ENCODE results near the gene HOXB7. TPM values are rescaled to one million over a fixed set of nuclear protein-coding genes. Genes with fewer than 3 reads are reported as not detected.

HOXB7 gene
- total RNA-seq, 4 donors from 2014 or later, result 5.3 to 11.5 (median 8.4) TPM

DNA sequence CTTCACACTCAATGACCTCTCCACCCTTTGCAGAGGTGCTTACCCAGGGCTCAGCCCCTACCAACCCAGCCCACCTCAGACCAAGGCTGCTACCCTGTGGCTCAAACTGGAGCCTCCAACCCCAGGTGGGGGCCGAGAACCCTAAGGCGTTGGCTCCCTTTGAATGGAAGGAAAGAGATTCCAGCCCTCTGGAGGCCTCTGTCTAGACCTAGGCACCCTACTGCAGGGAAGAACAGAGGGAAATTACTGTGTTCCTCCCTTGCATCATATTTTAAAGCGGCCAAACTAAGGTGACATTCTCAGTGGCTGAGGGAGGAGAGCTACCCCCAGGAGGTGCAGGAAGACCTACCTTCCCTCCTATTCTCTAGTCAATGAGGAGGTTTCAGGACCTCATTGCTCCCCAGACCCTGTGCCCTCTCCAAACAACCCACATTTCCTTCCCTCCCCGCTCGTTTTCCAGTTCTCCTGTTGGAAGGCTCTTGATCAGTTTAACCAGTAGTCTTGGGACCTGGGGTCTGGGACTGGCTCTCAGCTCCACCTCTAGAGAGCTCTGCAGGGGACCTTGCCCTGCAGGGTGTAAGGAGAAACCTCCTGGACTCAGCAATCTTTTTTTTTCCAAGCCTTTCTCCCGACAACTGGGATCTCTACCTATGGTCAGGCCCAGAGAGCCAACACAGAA is 9.8 kb upstream of the HOXB7 start:
- TF ChIP-seq, protein P1, sequence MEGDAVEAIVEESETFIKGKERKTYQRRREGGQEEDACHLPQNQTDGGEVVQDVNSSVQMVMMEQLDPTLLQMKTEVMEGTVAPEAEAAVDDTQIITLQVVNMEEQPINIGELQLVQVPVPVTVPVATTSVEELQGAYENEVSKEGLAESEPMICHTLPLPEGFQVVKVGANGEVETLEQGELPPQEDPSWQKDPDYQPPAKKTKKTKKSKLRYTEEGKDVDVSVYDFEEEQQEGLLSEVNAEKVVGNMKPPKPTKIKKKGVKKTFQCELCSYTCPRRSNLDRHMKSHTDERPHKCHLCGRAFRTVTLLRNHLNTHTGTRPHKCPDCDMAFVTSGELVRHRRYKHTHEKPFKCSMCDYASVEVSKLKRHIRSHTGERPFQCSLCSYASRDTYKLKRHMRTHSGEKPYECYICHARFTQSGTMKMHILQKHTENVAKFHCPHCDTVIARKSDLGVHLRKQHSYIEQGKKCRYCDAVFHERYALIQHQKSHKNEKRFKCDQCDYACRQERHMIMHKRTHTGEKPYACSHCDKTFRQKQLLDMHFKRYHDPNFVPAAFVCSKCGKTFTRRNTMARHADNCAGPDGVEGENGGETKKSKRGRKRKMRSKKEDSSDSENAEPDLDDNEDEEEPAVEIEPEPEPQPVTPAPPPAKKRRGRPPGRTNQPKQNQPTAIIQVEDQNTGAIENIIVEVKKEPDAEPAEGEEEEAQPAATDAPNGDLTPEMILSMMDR (IDR thresholded peaks at IDR 0.05), result no peak
- DNase-seq (ENCODE audit: low spot score) (no peak), ATAC-seq (ENCODE audit: low FRiP score) (no peak)

DNA sequence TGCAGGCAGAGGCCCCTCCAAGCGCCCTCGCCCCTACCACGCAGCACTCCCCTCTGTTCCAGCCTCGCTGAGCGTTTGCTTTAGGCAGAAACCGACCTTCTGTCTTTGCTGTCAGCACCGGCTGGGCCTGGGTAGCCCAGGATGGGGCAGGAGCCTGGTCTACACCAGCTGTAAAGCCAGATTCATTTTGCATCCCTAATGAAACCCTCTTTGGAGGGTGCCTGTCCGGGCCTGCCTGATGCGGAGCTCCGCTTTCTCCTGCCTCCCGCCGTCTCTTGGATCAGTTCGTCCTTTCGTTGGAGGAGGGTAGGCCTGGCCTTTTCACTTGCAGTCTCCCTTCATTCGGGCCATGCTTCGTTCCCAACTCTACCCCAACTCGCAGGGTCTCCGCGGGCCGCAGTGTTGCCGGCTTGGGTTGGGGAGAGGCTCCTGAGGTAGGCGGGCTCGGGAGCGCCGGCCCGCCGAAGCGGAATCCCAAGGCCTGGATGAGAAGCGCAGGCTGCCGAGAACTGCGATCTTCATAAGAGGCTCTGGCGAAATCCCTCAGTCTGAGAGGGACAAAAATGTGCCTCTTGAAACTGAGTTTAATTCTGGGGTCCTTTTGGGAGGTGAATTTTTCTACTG is 9.1 kb upstream of the HOXB7 start:
- ATAC-seq (ENCODE audit: low FRiP score), result no peak
- TF ChIP-seq, protein P1 (IDR thresholded peaks at IDR 0.05), result no peak
- no peak for DNase-seq (ENCODE audit: low spot score)

DNA sequence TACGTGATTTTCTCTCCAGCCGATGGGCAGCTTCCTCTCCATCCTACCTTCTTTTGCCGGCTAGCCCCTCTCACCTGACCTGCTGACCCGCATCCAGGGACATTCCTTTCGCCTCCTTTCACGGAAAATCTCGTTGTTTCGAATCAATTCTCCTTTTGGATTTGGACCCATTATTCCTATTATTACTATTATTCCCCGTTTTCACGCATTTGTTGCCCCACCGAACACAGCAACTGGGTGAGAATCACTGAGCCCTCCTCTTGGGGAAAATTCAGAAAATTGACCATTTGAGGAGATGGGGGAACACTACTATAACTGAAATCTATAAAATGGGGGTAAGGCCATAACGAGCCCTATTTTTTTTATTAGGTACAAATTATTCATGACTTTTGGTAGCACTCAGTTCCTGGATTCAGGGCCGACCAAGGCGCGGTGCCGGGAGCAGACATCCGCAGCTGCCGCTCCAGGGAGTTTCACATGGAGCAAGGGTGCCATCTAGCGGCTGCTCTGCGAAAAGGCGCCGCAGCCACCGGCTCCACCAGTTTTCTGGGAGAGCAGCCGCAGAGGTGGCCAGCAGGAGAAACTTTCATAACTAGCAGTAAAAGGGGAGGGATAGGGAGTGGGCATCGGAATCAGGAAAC is 7.6 kb upstream of the HOXB7 start:
- peak; percentile 79 for ATAC-seq (ENCODE audit: low FRiP score)
- peak; percentile 78 for DNase-seq (ENCODE audit: low spot score)
- TF ChIP-seq, protein P1 (IDR thresholded peaks at IDR 0.05), result peak in 2 of 3 donors; percentile 60 to 72

DNA sequence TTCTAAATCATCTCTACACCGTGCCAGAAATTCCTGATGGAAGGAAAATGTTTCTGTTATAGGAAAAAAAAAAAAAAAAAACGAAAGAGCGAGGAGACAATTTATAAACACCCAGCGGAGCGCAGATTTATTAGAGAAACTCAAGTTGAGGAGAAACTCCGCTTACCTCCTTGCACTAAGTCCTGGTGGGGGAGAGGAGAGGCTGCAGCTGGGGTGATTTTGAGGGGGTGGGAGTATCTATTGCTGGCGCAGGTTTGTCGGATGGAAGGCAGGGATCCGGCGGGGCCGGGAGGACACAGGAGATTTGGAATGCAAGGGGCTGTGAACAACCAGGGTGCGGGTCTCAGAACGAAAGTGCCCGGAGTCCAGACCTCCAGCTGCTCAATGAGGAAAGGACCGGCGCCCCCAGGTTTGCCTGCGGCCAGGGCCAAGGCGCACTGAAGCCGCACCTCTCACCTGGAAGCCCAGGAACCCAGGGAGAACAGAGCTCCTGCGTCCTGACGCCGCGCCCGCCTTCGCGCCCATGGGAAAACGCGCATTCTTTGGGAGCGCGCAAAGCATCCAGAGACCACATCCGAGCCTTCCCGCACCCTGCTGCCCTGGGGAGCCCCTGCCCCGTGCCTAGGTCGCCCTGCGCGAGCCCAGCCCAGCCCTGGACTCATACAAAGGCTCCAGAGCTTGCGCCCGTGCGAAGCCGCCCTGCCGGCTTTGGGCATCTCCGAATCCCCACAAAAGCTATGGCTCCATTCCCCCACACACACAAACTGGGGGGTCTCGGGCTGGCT is 6.8 kb upstream of the HOXB7 start:
- ATAC-seq (ENCODE audit: low FRiP score) (no peak), DNase-seq (ENCODE audit: low spot score) (no peak)
- TF ChIP-seq, protein P1 (IDR thresholded peaks at IDR 0.05), result no peak

DNA sequence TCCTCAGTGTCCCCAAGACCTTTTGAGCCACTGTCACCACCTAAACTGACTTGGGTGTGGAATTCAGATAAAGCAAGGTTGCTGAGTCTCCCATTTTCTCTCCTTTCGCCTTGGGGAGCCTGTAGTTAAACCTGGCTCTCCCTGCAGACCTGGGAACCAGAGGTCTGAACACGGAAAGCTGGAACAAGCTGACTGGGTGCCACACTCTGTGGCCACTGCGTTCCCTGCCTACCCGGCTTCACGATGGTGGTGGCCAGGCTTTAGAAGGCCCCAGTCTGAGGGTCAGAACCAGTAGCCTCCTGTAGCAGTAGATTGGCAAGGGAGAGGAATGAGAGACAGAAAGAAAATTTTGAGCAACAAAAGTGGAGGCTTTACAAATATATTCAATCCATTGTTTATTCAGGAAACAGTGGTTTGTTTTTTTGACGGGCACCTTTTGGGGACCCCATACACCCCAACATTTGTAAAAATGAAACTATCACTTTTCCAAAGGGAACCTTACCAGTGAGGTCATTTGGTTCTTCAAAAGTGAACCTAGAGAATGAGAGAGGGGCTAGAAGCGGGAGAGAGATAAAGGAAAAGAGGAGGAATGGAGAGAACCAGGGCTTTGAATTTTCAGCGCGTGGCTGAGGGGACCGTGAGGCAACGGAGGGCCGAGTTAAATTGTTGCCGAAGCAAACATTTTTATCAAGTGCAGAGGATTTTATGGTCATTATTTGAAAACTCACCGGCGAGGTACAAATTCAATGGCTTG is 6.1 kb upstream of the HOXB7 start:
- ATAC-seq (ENCODE audit: low FRiP score) (no peak), DNase-seq (ENCODE audit: low spot score) (no peak)
- TF ChIP-seq, protein P1 (IDR thresholded peaks at IDR 0.05), result no peak

DNA sequence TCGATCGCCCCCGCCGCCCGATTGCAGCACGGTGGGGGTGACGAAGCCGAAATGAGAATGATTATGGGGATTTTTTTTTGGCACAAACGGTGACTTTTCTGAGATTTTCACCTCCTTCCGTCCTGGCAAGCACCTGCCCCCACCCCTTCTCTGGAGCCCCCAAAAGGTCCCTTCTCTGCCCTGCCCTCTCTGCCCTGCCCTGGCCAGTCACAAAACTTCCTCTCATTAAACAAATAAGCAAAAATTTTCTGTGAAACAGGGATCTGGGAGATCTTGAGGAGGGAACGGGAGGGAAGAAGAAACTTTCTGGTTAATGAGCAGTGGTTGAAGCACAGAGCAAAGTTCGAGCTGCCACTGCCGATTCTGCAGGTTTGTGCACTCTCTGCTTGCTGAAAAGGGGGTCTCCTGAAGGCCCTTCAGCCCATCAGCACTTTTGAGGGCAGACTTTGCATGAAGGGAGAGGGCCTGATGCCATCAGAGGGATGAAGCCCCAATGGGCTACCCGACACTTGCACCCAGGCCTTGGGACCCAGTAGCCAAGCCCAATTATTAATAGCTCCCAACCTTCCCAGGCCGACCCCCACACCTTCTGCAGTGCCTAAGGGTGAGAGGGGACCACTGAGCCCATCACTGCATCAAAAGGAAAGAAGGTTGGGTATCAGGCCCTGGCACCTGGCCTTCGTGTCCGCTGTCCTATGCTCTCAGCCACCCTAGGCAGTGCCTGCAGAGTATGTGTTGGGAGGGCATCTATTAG is 5.3 kb upstream of the HOXB7 start:
- DNase-seq (ENCODE audit: low spot score) (no peak), ATAC-seq (ENCODE audit: low FRiP score) (no peak)
- TF ChIP-seq, protein P1 (IDR thresholded peaks at IDR 0.05), result no peak

Data from omental fat pad (tissue), 4 donors.